ENCODE data around the gene PRELP. TPM values are rescaled to one million over a fixed set of nuclear protein-coding genes. Genes with fewer than 3 reads are reported as not detected.

Gene PRELP
- total and polyA plus RNA-seq, 9 of the 15 experiments (the other 6 are each of a cell fraction or from before 2014, with no cell fraction given) = 0.04 TPM; not detected in 8

- H3K9ac ChIP-seq (ENCODE audit: insufficient read depth in 1 of 2, low read depth in 2 of 2, low read length in 2 of 2) = no peak overlapping the region
- no peak overlapping the region for H3K27ac ChIP-seq (ENCODE audit: extremely low read depth, low read depth, low read length)
- ChIA-PET POLR2A (interaction anchor here (1.6 kb wide), 1 partner anchor 12 kb away, joined by 5 read pairs; no protein-coding TSS in a partner anchor), CTCF (ENCODE audit: low intra/inter-chr PET ratio) (interaction anchor here (0.6 kb wide), 2 partner anchors 20 to 105 kb away, joined by 3 read pairs; no protein-coding TSS in a partner anchor)
- H4K20me1 ChIP-seq (replicated peaks; ENCODE audit: control insufficient read depth, insufficient read depth, low read length) = peaks cover 17% of the 10 kb centered on the region
- H3K36me3 ChIP-seq (ENCODE audit: control insufficient read depth, insufficient read depth, low read length) = no peaks in the 10 kb centered on the region
- TF ChIP-seq ATF7 (IDR thresholded peaks at IDR 0.05) (peak; percentile 36; the same call in 1 of the 2 replicates), ZNF75A (CRISPR knock-in tag; IDR thresholded peaks at IDR 0.05) (no peak), MIER1 (IDR thresholded peaks at IDR 0.05; ENCODE audit: low read depth) (no peak), NCOA6 (IDR thresholded peaks at IDR 0.05) (no peak), GABPB1 (CRISPR knock-in tag; IDR thresholded peaks at IDR 0.05) (no peak), JUND (IDR thresholded peaks at IDR 0.05; ENCODE audit: borderline replicate concordance, low read depth, low read length) (no peak), JUND (tag; IDR thresholded peaks at IDR 0.05; ENCODE audit: borderline replicate concordance, low read depth, low read length) (0 out of 3 replicates have a peak, but pooled peaks have one; percentile 25), ZNF507 (tag; conservative IDR thresholded peaks at IDR 0.05) (no peak), ZNF639 (CRISPR knock-in tag; conservative IDR thresholded peaks at IDR 0.05 in 1 of 2, IDR thresholded peaks at IDR 0.05 in 1 of 2) (no peak), ATF3 (IDR thresholded peaks at IDR 0.05) (peak; percentile 74), ATF3 (CRISPR knock-in tag; conservative IDR thresholded peaks at IDR 0.05) (no peak)
- BruUV-seq (replicated peaks) = no TSS peak
- H3K79me2 ChIP-seq (ENCODE audit: control insufficient read depth, insufficient read depth, low read length) = no peaks in the 10 kb centered on the region
- no peak overlapping the region for H2AFZ ChIP-seq (ENCODE audit: low read depth, low read length)
- H3K9me1 ChIP-seq (ENCODE audit: control insufficient read depth, insufficient read depth, low read length) = no peaks in the 10 kb centered on the region
- ATAC-seq (no peak), DNase-seq (ENCODE audit: extremely low read depth in 1 of 4, low spot score in 3 of 4) (no peak), FAIRE-seq (no peak)
- H3K9me3 ChIP-seq (replicated peaks; ENCODE audit: control insufficient read depth, insufficient read depth, low read depth, low read length) = no peaks in the 10 kb centered on the region
- no peaks in the 10 kb centered on the region; a peak in 1 of 5 replicates for H3K4me1 ChIP-seq (replicated peaks in 1 of 2; ENCODE audit: control insufficient read depth in 2 of 2, insufficient read depth in 2 of 2, low read length in 2 of 2)
- H3K4me3 ChIP-seq = no peak overlapping the region
- 0% methylated on average over 5 of the region's 5 CpGs for WGBS (ENCODE audit: insufficient coverage, low coverage, missing lambda C conversion rate)
- H3K4me2 ChIP-seq (ENCODE audit: insufficient read depth, low read length) = no peak overlapping the region
- peaks cover 60 to 91% of the 10 kb centered on the region in 2 experiments for H3K27me3 ChIP-seq (ENCODE audit: control insufficient read depth in 2 of 2, insufficient read depth in 2 of 2, low read length in 2 of 2)
- intact Hi-C loops (cut with micrococcal nuclease) = no loop called here
- in situ Hi-C loops (cut with MboI) = no loop called here
Observed at GRCh38 chr1:203520315-203520714, 44.7 kb downstream of the PRELP start.
